HepG2 (cell line): Measurements from ENCODE around the gene CNNM4. TPM values are rescaled to one million over a fixed set of nuclear protein-coding genes. Genes with fewer than 3 reads are reported as not detected.

ENCODE experiments used
- ATAC-seq: fragments of 200-7000 bp; cut with Tn5 transposase; 3 replicates; pipeline ENCODE4 v1.9.1; 2020; ENCODE audit warnings: mild to moderate bottlenecking, moderate library complexity
- BruUV-seq: library from RNA; stranded (reverse); fragments of 400-500 nt; replicated peaks from 2 replicates; lab custom pipeline; 2021; lab: Mats Ljungman, UMichigan
- CTCF ChIA-PET: fragments of 300-600 bp; formaldehyde crosslinking; extraction: SDS; loops from one replicate; lab custom pipeline; 2021; ENCODE audit warnings: low total read pairs, inconsistent platforms, low intra/inter-chr PET ratio; lab: Yijun Ruan, JAX
- POLR2A ChIA-PET: fragments of 350-600 bp; sonication (Branson Sonifier 250); formaldehyde crosslinking; loops from one replicate; lab custom pipeline; 2020; ENCODE audit warnings: antibody characterized with exemption, inconsistent platforms; lab: Yijun Ruan, JAX
- DNase-seq: peaks from one replicate; pipeline ENCODE4 v3.0.0-alpha.2; 2015; ENCODE audit warnings: low spot score
- FAIRE-seq: peaks from 3 replicates; lab custom pipeline; 2011; peaks lifted over from hg19 to GRCh38; lab: Jason Lieb, UNC
- H2AFZ ChIP-seq: one replicate; pipeline ENCODE4 v1.6.1; 2011; ENCODE audit warnings: low read length, inconsistent platforms
- H3K27ac ChIP-seq: fragments of 300-600 bp; 3 replicates; pipeline ENCODE4 v1.8.0; 2011; ENCODE audit warnings: mixed run types, mild to moderate bottlenecking, mixed read lengths, low read length, inconsistent platforms; ENCODE audit not compliant: insufficient read depth; ENCODE audit errors: extremely low read length
- H3K27me3 ChIP-seq, 2 experiments: fragments of 200-600 bp in 1 of 2; 2 replicates in 1 of 2; 3 replicates in 1 of 2; pipeline versions ENCODE4 v1.6.0 to v1.8.0; 2011; ENCODE audit warnings: low read length in 2 of 2, mild to moderate bottlenecking in 2 of 2, moderate library complexity in 2 of 2, inconsistent platforms in 1 of 2; ENCODE audit not compliant: insufficient read depth in 2 of 2, control insufficient read depth in 1 of 2
- H3K36me3 ChIP-seq, 2 experiments: fragments of 200-600 bp in 1 of 2; replicated peaks in 1 of 2; 2 replicates in 1 of 2; 3 replicates in 1 of 2; pipeline versions ENCODE4 v1.5.1 to v1.8.0; 2011; ENCODE audit warnings: low read length in 2 of 2, inconsistent platforms in 1 of 2; ENCODE audit not compliant: insufficient read depth in 2 of 2, control insufficient read depth in 1 of 2
- H3K4me1 ChIP-seq: 2 replicates; pipeline ENCODE4 v1.5.1; 2012; ENCODE audit warnings: low read length, inconsistent platforms; ENCODE audit not compliant: insufficient read depth
- H3K4me2 ChIP-seq: 2 replicates; pipeline ENCODE4 v1.6.0; 2011; ENCODE audit warnings: low read depth, low read length, inconsistent platforms
- H3K4me3 ChIP-seq, 3 experiments: fragments of 200-600 bp in 1 of 3; sonication (generic), shearing (Covaris generic) in 1 of 3; replicated peaks in 1 of 3; 2 replicates each; pipeline ENCODE4 v1.5.1; 2011 to 2016; ENCODE audit warnings: low read length in 3 of 3, inconsistent platforms in 2 of 3, low read depth in 2 of 3, mild to moderate bottlenecking in 2 of 3, control low read depth in 1 of 3, mixed read lengths in 1 of 3; ENCODE audit not compliant: insufficient read depth in 1 of 3
- H3K79me2 ChIP-seq: one replicate; pipeline ENCODE4 v1.6.1; 2011; ENCODE audit warnings: low read length, inconsistent platforms; ENCODE audit not compliant: insufficient read depth
- H3K9ac ChIP-seq: 2 replicates; pipeline ENCODE4 v1.6.0; 2011; ENCODE audit warnings: mild to moderate bottlenecking, low read depth, low read length, inconsistent platforms; ENCODE audit not compliant: insufficient read depth
- H3K9me3 ChIP-seq: 2 replicates; pipeline ENCODE4 v1.5.1; 2012; ENCODE audit warnings: mild to moderate bottlenecking, low read length
- H4K20me1 ChIP-seq: 2 replicates; pipeline ENCODE4 v1.6.0; 2011; ENCODE audit warnings: inconsistent platforms, mild to moderate bottlenecking, low read length, moderate library complexity; ENCODE audit not compliant: insufficient read depth
- ATF4 ChIP-seq, 2 experiments: fragments of 450-650 bp in 1 of 2; sonication (generic) in 1 of 2; formaldehyde crosslinking; IDR thresholded peaks; 2 replicates each; pipeline versions ENCODE4 v1.5.0 to v1.8.0; 2020 to 2022; ENCODE audit warnings: mild to moderate bottlenecking in 1 of 2, missing genetic modification reagents in 1 of 2
- CTCF ChIP-seq: sonication (generic); formaldehyde crosslinking; IDR thresholded peaks from 2 replicates; pipeline ENCODE4 v1.5.0; 2020; ENCODE audit warnings: mild to moderate bottlenecking, missing genetic modification reagents, moderate library complexity
- IRF9 ChIP-seq: sonication (generic); formaldehyde crosslinking; IDR thresholded peaks from 2 replicates; pipeline ENCODE4 v1.8.0; 2022; ENCODE audit warnings: missing genetic modification reagents, mild to moderate bottlenecking, borderline replicate concordance
- KDM5A ChIP-seq: fragments of 200-600 bp; sonication (generic); IDR thresholded peaks from 2 replicates; pipeline ENCODE4 v1.7.0; 2018; ENCODE audit warnings: antibody characterized with exemption, mild to moderate bottlenecking, low read length, borderline replicate concordance
- PRMT3 ChIP-seq: sonication (generic); formaldehyde crosslinking; IDR thresholded peaks from 2 replicates; pipeline ENCODE4 v1.8.1; 2022; ENCODE audit warnings: low read depth, mild to moderate bottlenecking, moderate library complexity, missing genetic modification reagents, borderline replicate concordance
- YEATS4 ChIP-seq: sonication (generic); formaldehyde crosslinking; IDR thresholded peaks from 2 replicates; pipeline ENCODE4 v1.4.0; 2020; ENCODE audit warnings: missing genetic modification reagents, borderline replicate concordance
- ZNF546 ChIP-seq: sonication (generic); formaldehyde crosslinking; conservative IDR thresholded peaks from 2 replicates; pipeline ENCODE4 v1.8.1; 2023; ENCODE audit warnings: mild to moderate bottlenecking, missing genetic modification reagents
- ZNF572 ChIP-seq: sonication (generic); formaldehyde crosslinking; IDR thresholded peaks from 2 replicates; pipeline ENCODE4 v1.5.1; 2020; ENCODE audit warnings: mild to moderate bottlenecking, missing genetic modification reagents
- ZNF761 ChIP-seq: sonication (generic); formaldehyde crosslinking; conservative IDR thresholded peaks from 2 replicates; pipeline ENCODE4 v1.4.0; 2020; ENCODE audit warnings: mild to moderate bottlenecking, missing genetic modification reagents
- WGBS: methylation state at CpG from one replicate; pipeline ENCODE4 v1.1.6; 2017; ENCODE audit warnings: low lambda C conversion rate; 5-methylcytosine and 5-hydroxymethylcytosine counted together
- in situ Hi-C: cut with HindIII; loops from 2 replicates; pipeline ENCODE4 v1.10.0; 2017; ENCODE audit warnings: low pct_unique_long_range_greater_than_20kb; ENCODE audit not compliant: extremely low pct_ligation_motif_present
- intact Hi-C: fragments of 100-400 bp; cut with micrococcal nuclease; formaldehyde crosslinking; loops from one replicate; pipeline ENCODE4 v1.10.0; 2022; ENCODE audit not compliant: unreplicated experiment
- polyA plus RNA-seq, 8 experiments: library from polyadenylated mRNA; depleted of rRNA in 3 of 8; stranded (reverse) in 7 of 8; unstranded in 1 of 8; fragments of >200 nt; fragmentation: Illumina TruSeq in 4 of 8; extraction: Trizol in 4 of 8; gene quantifications; 2 replicates each; pipeline versions ENCODE4 v1.2.1 to v1.2.3, GENCODE V29; 2011 to 2016; ENCODE audit warnings: low read depth in 4 of 8, missing spikeins in 1 of 8, mixed read lengths in 1 of 8; ENCODE audit not compliant: insufficient read depth in 1 of 8
- total RNA-seq, 5 experiments: library from RNA; depleted of rRNA; stranded (reverse); fragments of >200 nt; fragmentation: Illumina TruSeq; extraction: Trizol; gene quantifications; 2 replicates each; pipeline ENCODE4 v1.2.3, GENCODE V29; 2016; ENCODE audit warnings: low read depth in 1 of 5

CNNM4 gene
- total and polyA plus RNA-seq, 2 of the 13 experiments (the other 11 are each of a cell fraction or from before 2014, with no cell fraction given), result 5.9 to 8.4 TPM

- in situ Hi-C loops (no loop called here), intact Hi-C loops (no loop called here)
- Histone ChIP-seq H3K4me2 (no peak overlapping the region), H3K79me2 (no peaks in the 10 kb centered on the region), H3K27me3 (no peaks in the 10 kb centered on the region), H4K20me1 (no peaks in the 10 kb centered on the region), H3K27ac (no peak overlapping the region), H3K9me3 (no peaks in the 10 kb centered on the region), H2AFZ (no peak overlapping the region), H3K36me3 (peaks cover 5 to 8% of the 10 kb centered on the region in 2 experiments; a peak in 3 of 5 replicates), H3K4me1 (peaks cover 30% of the 10 kb centered on the region), H3K9ac (no peak overlapping the region), H3K4me3 (no peak overlapping the region)
- ChIA-PET CTCF (no interaction called here), POLR2A (no interaction called here)
- no TSS peak for BruUV-seq
- TF ChIP-seq KDM5A, result no peak
- no peak for TF ChIP-seq ATF4 (CRISPR knock-in tag; IDR thresholded peaks at IDR 0.05)
- TF ChIP-seq CTCF (CRISPR knock-in tag), result no peak
- TF ChIP-seq PRMT3 (CRISPR knock-in tag), result no peak
- TF ChIP-seq YEATS4 (CRISPR knock-in tag), result no peak
- TF ChIP-seq ZNF546 (CRISPR knock-in tag), result no peak
- no peak for TF ChIP-seq IRF9 (CRISPR knock-in tag)
- TF ChIP-seq ZNF761 (CRISPR knock-in tag), result no peak
- TF ChIP-seq ZNF572 (CRISPR knock-in tag), result no peak
- 95% methylated on average over 19 of the region's 23 CpGs for WGBS
- FAIRE-seq (no peak), ATAC-seq (no peak), DNase-seq (no peak)
These were observed 36.4 kb downstream of the CNNM4 start for GRCh38 chr2:96797066-96797625.
